ENCODE results near the gene EHD3.
A peak's percentile ranks its signal among the peaks of the same experiment; 100 is the strongest.

The EHD3 gene

DNA sequence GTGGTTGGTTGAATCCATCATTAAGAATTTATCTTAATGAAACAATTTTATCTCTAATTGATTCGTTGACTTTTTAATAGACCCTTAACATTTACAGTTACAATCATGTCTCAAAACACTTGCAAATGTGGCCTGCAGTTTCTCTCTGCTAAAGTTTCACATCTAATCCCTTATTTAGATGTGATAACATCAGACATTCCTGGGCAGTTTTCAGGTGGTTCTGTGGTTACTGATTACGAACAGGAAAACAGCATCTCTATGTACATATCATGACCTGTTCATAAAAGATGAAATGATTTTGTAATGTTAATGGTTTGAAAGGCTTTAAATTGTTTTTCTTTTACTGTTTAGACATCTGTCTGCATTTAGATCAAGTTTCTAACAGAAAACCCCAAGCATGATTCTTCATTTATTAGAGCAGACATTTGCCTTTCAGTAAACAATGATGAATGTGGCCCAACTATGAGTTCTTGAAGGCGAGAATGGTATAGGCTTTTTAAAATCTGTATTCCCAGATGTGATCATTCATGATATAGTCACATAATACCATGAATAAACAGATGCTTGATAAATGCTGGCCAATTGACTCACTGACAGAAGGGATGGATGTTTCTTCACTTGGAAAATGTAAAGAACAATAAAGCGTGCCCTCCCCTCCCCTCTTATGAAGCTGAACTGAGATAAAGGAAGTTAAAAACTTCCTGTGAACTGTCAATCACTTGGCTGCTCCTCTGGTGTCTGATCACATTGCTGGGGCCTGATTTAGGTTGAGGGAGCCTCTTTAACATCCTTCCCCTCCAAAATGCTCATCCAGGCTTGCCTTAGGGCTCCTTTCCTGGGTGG, 20.1 kb upstream of the EHD3 start:
- no peak for DNase-seq (ENCODE audit: low read depth)

DNA sequence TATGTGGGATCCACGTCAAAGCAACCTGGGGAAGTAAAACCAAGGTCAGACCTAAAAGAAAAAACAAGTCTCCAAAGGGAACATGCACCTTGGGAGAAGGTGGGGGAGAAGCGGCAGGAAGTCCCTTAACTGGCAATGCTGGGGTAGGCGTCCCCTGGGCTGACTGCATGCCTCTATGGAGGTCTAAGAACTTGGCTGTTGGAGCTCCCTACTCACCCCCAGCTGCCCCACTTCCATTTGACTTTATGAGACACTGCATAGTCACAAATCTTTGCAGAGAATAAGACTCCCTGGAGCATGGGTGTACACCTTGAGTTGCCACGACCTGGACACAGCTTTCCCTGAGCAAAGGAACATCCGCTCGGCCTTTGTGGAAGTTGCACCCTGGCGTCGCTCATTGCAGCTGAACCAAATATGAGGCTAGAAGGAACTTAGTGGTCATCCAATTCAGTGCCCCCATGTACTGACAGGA, 19.5 kb upstream of the EHD3 start:
- DNase-seq (ENCODE audit: low read depth): no peak

DNA sequence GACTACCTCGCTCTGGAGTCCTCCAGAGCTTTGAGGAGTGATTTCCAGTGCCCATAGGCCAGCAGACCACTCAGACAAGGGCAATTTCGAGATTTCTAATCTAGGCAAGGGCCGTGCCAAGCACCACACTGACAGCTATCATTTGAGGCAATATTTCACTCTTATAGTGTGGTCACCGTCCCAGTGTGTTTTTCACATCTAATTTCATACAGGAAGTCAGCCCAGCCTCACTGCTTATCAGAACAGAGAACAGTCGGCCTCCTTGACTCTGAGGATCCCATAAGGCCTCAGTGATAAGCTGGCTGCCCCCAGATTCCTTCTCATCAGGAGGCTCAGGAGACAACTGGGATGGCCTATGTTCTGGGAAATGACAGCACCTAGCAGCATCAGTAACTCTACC, 17.2 kb upstream of the EHD3 start:
- no peak for DNase-seq (ENCODE audit: low read depth)

DNA sequence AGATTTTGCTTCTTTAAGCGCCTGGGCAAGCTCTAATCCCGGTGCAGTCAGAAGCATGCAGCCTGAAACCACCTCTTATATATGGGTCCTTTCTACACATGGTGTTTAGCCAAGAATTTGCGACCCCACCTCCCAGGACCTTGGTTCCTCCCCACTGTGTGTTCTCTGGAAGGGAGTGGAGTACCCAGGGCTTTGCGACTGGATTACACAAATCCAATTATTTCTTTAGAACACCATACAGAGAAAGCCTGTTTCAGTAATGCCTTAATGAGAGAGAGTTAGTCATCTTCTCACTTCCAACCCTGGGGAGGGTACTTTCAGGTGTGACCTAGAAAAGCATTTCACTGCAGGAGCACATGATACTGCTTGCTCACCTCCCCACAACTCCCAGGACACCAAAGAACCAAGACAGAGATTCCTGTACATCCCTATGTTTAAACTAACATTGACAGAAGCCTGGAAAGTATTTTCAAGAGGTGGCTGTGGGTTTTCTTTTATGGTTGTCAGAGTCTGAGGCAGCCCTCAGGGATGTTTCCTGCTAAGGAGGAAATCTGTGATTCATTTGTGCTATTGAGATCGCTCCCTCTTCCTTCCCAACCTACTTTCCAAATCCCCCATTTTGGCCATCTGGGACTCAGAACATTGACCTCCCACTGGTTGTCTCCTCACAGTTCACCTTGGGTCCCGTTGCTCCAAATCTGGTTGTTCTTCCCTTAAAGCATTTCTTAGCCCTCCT, 16.3 kb upstream of the EHD3 start, which contains the start of gene CAPN14:
Gene CAPN14 (minus strand): TSS at position 51 of the 736 bp plus-strand sequence. CDS start 12,068 bp downstream, outside the sequence.
- peak; percentile 50 for DNase-seq (ENCODE audit: low read depth)

DNA sequence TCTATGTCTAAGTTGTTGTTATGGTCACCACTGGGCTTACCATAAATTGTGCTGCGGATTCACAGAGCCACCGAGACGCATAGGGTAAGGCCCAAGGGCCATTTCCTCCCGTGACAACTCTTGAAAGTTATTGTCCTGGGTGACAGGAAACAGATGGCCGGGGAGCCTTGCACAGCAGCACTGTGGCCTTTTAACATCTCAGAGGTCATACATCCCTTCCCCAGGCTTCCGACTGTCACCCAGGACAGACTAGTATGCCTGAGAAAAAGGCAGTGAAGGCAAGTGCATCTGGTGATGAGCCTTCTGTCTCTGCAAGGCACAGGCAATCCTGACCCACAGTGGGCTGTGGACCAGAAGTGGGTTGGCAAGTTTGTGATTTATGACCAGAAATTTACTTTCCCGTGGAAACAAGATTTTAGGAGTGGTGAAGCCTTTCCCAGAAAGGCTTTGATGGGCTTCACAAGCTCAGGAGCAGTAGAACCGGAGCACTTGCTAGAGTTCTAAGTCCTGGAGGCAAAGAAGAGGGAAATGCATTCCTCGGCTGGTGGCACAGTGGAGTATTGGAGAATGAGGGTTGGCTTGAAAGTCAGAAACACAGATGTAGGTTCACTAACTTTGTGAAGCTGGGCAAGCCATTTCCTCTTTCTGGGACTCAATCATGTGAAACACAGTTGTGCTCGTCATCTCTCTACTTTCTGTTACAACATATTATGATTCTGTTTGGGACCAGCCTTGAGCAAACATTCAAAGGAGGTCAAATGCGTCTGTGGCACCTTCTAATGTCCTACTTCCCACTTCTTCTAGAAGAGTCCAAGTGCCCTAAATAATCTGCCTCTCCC, 14.6 kb upstream of the EHD3 start:
- no peak for DNase-seq (ENCODE audit: low read depth)

DNA sequence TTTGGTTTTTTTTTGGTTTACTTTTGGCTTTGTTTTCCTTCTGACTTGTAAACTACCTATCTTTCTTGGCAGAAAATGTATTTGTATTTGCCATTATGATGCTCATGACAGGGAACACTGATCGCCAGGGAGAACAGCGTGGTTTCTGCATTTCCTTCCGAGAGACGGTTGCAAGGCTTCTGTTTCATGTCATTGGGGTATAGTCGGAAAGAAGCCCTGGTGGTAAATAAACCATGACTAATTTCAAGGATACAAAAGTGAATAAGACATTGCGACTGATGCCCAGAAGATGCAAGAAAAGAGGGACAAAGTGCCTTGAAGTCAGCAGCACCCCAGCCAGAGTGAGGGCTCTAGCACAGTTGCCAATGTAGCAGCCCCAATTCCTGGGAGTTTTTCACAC, 12.4 kb upstream of the EHD3 start:
- DNase-seq (ENCODE audit: low read depth): no peak

DNA sequence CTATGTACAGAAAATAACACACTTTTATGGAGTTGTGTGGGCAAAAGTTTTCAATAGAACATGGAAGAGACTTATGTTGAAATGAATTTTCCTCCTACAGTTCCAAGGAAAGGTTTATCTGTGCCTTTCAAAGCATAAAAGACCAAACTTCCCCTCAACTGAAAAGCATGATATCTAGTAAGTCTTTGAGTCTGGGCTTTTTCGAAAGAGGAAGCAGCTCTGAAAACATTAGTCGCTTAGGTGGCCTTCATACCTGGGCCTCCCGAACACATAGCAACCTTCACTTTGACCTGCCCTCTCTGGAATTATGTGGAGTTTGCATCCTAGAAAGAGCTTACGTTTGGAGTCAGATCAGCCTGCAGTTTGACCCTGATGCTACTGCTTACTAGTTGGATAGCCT, 11.9 kb upstream of the EHD3 start:
- DNase-seq (ENCODE audit: low read depth): no peak

DNA sequence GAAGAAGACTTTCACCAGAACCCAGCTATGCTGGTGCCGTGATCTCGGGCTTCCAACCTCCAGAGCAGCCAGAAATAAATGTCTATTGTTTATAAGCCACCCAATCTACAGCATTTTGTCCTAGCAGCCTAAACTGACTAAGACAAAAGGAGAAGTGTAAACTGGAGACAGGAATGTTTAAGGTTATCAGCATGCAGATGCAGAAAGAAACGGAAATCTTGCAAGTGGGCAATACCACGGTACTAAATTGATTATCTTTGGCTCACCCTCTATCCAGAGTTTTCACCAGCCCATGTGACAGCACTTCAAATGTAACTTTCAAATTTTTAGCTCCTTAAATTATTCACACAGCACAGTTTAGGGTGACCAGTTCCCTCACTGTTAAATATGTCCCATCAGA, 10.9 kb upstream of the EHD3 start:
- no peak for DNase-seq (ENCODE audit: low read depth)

DNA sequence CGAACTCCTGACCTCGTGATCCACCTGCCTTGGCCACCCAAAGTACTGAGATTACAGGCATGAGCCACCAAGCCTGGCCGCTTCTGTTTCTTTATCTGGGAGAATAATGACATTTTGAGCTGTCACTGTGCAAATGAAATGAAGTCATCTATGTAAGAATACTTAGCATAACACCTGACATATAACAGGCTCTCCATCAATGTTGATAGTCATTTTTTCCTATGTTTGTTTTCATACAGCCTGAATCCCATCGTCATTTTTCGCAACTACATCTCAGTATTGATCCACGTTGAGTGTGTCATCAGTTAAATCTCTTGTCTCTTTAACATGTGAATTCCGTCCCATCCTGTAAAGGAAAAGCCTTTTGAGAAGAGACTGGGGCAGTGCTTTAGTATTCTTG, 10.2 kb upstream of the EHD3 start:
- no peak for DNase-seq (ENCODE audit: low read depth)

DNA sequence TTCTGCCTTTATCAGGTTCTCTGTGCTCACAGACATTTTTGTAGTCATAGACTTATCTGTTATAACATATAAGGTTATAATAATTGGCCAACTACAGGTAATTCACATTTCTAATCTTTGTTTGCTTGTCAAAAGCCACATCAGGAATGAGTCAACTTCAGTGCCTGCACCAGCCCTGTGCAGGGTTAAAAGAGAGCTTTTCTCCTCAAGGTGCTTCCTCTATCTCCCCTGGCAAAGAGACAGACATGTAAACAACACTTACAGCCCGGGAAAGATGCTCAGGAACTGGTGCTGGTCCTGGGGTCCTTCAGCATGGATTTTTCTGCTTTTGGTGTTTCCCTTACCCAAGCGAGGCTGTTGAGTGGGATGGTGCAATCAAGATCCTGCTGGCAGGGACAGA, 7.7 kb upstream of the EHD3 start:
- DNase-seq (ENCODE audit: low read depth): no peak

DNA sequence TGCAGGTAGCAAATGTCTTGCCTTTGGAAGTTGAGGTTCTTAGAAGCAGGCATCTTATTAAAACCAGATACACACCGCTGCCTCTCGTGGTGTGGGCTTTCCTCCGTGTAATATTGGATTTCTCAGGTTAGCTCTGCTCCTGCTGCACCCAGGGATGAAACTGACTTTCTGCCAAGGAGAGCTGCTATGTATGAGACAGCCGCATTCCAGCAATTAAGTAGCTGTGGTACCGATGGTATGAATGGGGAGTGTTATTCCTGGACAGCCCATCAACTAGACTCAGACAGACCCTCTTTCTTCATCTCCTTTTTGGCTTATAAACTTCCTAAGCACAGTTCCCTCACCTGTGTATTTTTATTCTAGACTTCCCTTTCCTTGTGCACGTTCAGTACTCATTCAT, 6.8 kb upstream of the EHD3 start:
- DNase-seq (ENCODE audit: low read depth): peak; percentile 45

DNA sequence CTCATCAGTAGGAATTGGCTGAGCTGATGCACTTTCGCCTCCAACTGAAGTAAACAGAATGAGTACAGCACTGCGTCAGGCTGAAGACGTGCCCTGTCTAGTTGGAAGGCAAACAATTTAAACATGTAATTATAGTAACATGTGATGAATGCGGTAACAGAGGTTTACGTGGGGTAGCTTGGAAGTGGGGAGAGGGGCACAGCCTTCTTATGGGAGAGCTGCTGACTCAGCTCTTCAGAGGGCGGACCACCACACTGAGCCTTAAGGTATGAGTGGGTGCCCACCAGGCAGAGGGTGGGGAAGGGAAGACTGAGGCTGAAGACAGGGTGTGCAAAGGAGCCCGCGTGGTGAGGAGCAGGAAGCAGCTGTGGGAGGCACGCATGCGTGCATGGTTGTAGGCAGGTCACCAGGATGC, 6.2 kb upstream of the EHD3 start:
- DNase-seq (ENCODE audit: low read depth): no peak

DNA sequence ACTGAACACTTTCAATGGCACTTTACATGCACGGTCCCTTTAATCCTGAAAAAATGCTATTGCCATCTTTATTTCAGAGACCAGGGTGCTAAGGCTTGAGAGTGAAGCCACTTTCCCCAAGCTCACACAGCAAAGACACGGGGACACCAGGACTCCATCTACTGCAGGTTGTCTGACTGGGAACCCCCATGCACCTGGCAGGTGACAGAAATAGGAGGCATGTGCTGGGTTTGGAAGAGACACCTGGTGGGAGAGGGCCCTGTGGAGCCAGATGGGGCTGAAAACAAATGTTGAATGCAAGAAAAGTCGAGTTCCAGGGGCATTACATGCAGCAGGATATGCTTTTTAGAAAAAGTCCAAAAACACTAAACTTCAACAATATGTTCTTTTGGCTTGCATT, 5.2 kb upstream of the EHD3 start:
- DNase-seq (ENCODE audit: low read depth): no peak

DNA sequence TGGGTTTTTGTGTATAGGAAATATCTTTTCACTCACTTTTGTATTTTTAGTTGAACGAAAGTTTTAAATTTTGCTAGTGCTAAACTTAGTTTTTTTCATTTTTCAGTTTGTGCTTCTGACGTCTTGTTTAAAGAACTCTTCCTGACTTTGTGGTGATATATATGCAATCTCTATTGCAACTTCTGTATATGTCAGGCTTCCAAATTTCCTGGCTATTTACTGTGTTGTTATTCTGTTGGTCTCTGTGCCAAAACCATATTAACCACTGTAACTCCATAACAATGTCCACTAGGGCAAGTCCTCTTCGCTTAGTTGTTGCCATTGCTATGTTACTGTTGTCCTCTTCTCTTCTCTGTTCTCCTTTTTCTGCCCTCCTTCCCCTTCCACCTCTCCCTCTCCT, 3.2 kb upstream of the EHD3 start:
- no peak for DNase-seq (ENCODE audit: low read depth)

DNA sequence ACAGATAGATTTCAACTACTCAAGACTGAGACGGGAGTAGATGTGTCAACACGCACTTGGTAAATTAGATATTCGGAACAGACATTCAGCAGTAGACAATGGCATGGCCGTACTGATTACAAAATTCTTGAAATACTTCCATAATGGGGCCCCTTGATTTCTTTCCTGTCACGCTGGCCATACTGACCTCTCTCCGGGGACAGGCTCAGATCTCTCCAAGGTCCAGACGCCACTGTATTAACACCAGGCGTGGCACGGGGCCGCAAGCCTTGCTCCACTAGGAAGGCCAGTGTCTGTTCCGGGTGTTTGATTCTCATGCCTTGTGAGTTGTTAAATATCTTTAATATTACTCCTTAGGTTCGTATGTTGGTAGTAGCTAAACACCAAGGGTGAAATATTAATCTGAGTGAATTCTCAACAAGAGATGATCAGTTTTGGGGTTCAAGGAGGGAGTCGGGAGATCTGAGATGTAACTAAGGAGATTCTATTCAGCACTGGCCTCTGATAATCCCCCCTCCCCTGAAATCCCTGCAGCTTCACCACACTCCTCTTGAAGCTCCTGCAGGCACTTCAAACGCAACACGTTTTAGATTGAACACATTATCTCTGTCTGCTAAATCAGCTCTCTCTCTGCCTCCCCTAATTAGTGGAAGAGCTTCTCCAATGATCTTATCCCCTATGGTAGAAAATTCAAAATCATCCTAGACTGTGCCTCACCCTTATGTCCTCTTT, 2.2 kb upstream of the EHD3 start:
- no peak for DNase-seq (ENCODE audit: low read depth)

DNA sequence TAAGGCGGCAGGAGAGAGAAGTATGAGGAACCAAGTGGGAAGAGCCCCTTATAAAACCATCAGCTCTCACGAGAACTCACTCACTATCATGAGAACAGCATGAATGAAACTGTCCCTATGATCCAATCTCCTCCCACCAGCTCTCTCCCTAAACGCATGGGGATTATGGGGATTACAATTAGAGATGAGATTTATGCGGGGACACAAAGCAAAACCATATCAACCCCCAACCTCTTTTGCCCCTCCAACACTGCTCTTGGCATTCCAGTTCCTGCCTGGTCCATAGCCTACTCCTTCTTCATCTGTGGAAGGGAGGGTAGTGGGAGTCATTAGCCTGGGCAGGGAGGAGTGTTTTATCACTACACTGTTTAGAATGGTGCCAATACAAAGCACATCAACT, 1.4 kb upstream of the EHD3 start:
- DNase-seq (ENCODE audit: low read depth): no peak

DNA sequence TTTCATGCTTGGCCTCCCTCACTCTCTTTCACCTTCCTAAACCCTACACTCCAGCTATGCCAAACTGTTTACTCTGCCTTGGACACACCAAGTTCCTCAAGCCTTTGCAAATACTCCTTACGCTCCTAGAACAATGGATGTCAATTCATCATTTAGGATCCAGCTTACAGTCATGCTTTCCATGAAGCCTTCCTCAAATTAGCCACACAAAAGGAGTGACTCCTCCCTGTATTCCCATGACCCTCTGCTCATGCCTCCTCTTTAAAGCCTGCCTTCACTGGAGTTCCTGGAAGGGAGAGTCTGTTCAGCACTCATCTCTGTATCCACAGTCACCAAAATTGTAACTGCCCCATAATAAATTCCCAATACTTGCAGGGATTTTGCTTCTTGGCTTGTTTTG, 721 bp upstream of the EHD3 start:
- no peak for DNase-seq (ENCODE audit: low read depth)

DNA sequence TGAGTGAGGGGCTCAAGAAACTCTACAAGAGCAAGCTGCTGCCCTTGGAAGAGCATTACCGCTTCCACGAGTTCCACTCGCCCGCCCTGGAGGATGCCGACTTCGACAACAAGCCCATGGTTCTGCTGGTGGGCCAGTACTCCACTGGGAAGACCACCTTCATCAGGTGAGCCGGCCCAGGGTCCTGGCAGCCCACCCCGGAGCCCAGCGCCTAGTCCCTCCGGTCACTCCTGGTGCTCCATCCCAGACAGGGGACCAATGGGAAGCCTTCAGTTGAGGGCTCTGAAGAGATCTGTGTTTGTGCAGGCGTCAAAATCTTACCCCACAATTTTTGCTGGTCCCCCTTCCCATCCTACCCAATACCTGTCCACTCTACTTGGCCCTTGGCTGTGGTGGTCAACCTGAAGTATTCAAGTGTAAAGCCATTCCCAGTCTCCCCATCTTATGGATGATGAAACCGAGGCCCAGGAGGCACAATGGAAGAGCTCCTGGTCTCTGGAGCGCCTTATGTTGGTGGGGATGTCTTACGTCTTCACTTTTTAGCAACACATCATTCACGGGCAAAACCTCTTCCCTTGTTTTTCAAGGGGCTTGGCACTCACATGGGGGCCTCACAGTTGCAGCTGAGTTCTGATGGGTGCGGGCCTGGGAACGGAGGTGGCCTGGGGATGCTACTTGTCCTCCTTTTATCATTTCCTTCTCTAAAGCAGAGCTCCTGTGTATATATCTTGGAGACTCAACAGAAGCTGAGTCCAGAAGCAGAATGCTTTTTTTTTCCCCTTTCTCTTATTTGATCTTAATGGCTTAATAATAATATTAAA, 941 bp downstream of the EHD3 start:
- DNase-seq (ENCODE audit: low read depth): no peak

DNA sequence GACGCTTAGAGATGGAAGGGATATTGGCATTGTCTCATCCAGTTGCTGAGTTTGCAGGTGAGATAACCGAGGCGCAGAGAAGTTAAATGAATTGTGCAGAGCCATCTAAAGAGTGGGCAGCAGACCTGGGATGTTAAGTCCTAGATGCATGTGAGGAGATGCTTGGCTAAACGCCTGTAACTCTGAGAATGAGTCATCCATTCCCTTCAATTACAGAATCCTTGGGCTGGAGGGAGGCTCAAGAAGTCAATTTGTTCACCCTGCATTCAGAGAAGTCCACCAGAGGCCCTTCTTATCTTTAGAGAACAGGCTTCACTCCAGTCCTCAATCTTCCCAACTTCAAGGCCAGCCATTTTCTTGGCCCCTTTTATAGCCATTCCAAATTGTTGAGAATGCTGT, 1.6 kb downstream of the EHD3 start:
- DNase-seq (ENCODE audit: low read depth): peak; percentile 94

DNA sequence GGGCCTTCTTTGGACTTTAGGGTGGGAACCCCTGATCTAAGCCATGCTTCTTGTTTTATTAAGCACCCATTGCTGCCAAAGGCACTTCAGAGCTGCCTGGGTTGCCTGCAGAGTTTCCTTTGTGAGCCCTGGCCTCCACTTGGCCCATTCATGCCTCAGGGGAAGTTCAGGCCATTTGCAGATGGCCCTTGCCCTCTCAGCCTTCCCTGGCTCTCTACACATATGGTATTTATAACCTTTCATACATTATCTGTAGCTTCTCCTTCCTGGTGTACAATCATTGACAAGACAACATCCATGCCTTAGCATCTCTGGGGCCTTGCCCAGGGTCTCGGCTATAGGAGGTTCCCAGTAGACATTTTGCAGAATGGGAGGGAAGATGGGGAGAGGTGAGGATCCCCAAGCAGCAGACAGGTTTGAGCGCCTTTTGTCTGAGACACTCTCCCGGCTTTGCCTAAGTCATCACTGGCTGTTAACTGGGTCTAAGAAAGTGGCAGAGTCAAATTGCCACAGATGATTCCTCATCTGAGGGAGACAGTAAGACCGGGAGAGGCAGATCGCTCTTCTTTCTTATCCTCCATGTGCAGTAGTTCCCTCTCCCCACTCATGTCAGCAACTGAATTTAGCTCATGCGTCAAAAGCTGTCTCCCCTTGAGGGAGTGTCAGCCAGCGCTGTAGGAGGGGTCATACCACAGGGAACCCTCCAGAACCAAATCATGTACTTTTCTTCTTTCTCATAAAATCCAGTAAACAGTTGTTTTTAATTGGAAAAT, 2.7 kb downstream of the EHD3 start:
- DNase-seq (ENCODE audit: low read depth): no peak
